HG03442 (cell line): ENCODE data around the gene LAMA5.

Source experiments
- ATAC-seq: cut with Tn5 transposase; IDR thresholded peaks from one replicate; pipeline ENCODE4 v1.9.1; 2021; ENCODE audit warnings: mild to moderate bottlenecking, moderate library complexity; ENCODE audit not compliant: unreplicated experiment

The LAMA5 gene

GRCh38 chr20:62291251-62292066 is 75.7 kb downstream of the LAMA5 start:
- ATAC-seq = no peak

DNA sequence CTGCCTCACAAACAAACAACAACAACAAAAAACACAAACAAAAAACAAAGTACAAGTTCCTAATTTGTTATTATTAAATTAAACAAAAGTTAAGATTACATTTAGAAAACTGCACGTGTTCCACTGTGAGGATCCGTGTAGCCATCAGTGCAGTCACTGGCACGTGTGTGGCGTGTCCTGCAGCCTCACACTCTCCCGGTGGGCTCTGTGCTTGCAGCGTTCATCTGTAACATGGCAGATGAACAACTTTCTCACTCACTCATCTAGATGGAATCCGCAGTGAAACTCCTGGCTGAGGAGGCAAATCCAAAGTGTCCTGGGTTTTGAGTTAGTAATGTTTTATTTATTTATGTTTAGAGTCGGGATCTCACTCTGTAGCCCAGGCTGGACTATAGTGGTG is 77.2 kb downstream of the LAMA5 start:
- no peak for ATAC-seq

GRCh38 chr20:62289131-62289530 is 78.0 kb downstream of the LAMA5 start:
- ATAC-seq = no peak

- no peak for ATAC-seq
These were observed 78.5 kb downstream of the LAMA5 start for GRCh38 chr20:62288535-62289105.

DNA sequence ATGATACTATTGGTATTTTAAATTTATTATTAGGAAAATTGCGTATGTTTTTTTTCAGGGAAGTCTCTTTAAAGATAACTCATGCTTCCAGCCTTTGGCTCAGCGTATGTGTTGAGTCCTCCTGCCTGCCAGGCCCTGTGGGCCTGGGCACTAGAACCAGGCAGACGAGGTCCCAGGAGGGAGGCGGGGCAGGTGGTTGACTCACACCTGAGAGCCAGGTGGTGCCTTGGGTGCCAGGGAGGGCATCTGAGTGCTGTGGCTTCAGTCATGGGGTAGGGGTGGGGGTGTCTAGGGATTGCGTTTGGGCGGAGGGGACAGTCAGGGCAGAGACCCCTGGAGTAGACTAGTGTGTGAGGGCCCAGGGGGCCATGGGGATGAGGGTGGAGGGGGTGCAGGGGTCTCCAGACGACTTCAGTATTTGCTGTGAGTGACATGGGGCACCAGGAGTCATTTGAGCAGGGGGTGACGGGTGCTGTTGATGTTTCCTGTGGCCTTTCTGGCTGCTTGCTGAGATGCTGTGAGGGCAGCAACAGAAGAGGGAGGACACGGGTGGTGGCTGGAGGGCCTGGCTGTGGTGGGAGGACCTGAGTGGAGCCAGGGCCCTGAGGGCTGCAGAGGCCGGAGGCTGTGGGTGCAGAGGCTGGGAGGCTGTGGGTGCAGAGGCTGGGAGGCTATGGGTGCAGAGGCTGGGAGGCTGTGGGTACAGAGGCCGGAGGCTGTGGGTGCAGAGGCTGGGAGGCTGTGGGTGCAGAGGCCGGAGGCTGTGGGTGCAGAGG is 79.2 kb downstream of the LAMA5 start:
- ATAC-seq = no peak

- ATAC-seq = no peak
These were observed 80.0 kb downstream of the LAMA5 start for GRCh38 chr20:62287129-62287528.

- no peak for ATAC-seq
These were observed 80.5 kb downstream of the LAMA5 start for GRCh38 chr20:62286493-62287064.

GRCh38 chr20:62285722-62286121 is 81.4 kb downstream of the LAMA5 start:
- no peak for ATAC-seq

DNA sequence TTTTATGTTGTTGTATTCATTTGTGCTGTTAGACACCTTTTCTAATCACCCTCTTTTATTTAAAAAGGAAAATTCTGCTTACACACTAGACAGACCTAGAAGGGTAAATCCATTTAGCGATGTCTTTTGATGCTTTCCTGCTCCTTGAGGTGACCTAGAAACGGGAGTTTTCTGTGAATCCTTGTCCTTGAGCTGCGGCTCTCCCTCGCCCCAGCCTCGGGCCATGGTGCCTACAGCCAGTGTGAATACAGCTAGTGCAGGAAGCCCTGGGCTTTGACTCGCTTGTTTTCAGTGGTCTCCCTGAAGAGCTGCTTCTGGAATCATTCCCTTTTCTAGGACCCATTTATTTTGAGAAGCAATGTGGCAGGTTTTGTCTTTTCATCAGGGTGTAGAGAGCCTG is 82.0 kb downstream of the LAMA5 start:
- no peak for ATAC-seq

GRCh38 chr20:62284448-62284847 is 82.7 kb downstream of the LAMA5 start:
- ATAC-seq = no peak

DNA sequence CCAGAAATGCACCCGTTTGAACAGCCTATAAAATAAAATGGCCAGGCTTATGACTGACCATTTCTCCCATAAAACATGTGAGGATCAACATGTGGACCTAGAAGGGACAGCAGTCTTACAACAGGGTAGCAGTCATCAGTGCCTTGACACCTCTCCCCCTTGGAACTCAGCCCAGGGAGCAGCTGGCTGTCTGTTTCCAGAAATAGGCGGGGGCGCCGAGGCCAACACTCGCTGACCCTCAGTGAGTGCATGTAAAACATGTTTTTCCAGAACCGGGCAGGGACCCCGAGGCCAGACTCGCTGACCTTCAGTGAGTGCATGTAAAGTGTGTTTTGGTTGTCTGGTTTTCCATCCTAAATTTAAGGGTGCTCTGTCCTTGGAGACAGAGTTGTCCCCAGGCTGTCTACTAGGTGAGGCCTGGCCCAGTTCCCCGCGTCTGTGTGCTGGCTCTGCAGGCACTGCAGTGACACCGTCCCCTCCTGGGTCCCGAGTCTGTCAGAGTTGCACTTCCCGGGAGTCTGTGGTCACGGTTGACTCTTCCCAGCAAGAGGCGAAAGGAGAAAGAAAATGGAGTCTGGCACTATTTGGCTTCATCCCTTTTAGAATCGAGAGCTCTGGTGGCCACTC is 84.1 kb downstream of the LAMA5 start:
- ATAC-seq = no peak

DNA sequence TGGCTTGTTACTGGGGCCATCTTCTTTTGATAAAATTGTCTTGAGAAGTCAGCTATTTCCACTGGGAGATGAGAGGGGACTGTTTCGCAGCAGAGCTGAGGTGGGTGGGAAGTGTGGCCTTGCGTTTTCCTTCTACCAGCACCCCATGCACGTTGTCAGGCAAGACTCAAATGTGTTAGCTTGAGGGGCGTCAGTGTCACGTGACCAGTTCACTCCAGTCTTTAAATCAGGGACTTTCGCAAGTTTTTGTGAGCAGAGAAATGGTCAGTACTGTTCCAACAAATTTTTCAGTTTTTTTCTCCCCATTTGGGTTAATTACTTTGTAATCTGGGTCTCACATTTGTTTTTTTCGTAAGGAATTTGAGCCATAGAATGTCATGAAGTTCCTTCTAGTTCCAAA is 85.0 kb downstream of the LAMA5 start:
- no peak for ATAC-seq

GRCh38 chr20:62281161-62281933 is 85.8 kb downstream of the LAMA5 start:
- ATAC-seq = no peak

DNA sequence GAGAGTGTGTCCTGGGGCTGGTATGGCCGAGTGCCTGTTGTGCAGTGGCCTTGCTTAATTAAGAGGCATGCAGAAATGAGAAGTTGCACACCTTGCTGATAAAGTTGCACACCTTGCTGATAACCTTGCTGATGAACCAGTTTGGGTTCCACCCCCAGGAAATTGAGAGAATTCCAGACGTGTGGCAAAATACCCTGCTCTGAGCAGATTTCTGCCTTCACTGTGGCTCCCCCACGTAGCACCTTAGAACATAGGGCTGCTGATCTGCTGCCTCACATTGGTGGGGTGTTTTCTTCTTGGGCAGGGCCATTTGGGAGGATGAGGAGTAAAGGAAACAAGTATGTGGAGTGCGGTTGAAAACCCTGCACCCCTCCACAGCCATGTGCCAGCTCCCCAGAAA is 86.8 kb downstream of the LAMA5 start:
- no peak for ATAC-seq

DNA sequence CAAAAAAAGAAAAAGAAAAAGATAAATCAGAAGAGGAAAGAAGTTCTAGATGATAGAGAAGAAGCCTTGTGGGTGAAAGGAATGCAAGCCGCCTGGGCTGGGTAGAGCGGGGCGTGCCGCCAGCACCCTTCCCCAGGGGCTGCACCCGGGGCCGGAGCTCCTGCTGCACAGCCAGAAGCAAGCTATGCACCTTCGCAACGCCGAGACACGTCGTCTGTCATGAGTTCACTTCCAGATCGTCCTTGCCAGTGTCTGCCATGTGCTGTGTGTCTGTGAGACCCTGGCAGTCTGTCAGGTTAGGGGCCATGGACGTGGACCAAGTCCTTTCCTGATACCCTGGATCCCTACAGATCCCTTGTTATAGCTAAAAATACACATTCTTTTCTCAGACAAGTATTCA is 89.9 kb downstream of the LAMA5 start:
- no peak for ATAC-seq

DNA sequence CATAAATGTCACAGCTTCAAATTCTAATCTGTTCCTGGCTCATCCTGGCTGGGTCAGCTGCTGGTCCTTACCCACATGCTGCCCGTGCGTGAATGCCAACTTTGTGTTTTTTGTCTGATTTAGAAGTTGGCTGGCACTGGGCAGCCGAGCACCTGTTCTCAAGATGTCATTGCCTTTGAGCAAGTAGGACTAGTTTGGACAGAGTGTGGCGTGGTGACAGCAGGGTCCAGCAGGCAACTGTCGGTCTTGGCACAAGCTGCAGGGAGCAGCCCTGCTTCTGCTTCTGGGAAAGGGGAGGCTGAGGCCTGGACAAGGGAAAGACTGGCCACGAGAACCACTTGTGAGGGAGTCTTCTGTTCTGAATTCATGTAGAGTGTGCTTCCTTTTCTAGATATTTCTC is 90.7 kb downstream of the LAMA5 start:
- ATAC-seq = no peak

- no peak for ATAC-seq
These were observed 91.9 kb downstream of the LAMA5 start for GRCh38 chr20:62275219-62275618.

DNA sequence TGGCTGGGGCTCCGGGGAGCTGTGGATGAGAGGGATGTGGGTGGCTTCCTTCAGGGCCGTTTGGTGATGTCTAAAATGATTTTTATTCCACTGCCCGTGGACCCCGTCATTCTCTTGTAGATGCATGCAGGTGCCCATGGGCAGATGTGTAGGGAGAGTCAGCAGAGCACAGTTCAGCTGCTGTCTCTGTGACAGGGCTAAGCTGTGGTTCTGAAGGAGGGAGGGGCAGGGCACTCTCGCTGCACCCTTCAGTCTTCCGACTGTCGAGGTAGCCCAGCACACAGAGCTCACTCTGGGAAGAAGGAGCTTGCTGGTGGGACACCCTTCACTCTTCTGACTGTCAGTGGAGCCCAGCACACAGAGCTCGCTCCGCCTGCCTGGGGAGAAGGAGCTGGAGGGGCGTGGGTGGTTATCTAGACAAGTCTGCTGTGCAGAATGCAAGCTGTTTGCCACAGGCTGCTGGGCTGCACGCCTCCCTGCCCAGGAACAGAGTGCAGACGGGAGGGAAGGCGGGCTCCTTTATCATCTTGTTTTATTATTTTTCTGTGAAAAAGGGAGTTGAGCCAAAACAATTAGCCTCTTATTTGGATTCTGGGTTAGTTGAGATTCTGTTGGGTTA is 92.7 kb downstream of the LAMA5 start:
- no peak for ATAC-seq

DNA sequence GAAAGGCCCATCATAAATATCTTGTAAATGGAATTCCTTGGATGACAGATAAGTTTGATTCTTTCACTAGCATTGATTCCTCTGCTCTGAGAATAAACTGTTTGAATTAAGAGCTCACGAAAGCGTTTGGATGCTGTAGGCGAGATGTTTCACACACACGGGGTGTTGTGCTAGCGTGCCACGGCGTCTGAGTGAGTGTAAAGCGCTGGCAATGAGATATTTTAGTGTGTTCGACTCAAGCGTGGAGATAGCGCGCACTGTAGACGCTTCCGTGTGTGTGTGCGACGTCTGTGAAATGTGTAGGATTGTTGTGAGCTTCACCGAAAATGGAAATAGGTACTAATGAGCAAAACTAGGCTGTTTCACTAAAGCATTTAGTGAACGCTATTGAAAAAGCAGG is 93.7 kb downstream of the LAMA5 start:
- ATAC-seq = no peak

DNA sequence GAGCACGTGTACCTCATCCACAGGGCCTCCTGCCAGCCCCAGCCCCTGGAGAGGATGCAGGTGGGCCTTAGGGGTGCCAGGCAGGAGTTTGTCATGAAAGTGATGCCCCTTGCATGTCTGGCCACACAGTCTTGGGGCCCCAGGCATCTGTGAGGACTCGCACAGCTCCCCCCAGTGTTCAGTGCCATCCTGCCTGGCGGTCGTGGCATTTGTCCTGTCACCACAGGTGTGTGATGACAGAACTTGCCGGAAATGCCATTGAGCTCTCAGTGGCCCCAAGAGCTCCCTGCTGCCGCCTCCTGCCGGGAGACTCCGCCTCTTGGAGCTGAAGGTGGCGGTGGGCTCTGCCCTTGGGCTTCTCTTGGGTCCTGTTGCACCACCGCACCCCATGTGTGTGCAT is 94.9 kb downstream of the LAMA5 start:
- no peak for ATAC-seq
